ENCODE measurements around the gene CCNL2.

GRCh38 chr1:1347026-1347595 is 52.0 kb downstream of the CCNL2 start:
- no peak for TF ChIP-seq CTCF (IDR thresholded peaks at IDR 0.05)
- TF ChIP-seq POLR2A (IDR thresholded peaks at IDR 0.05): no peak

Data from ovary (tissue), 3 donors.